Stimulated activated CD8-positive, alpha-beta memory T cell treated with anti-CD3 and anti-CD28 coated beads, Interleukin-4, amount 100 ng/mL, for 1 hour (primary cell): ENCODE results near the gene TTN.

Source experiments
- DNase-seq, 2 donors: peaks; one replicate each; pipeline ENCODE4 v3.0.0-alpha.2; 2020; ENCODE audit warnings: low read depth in 2 of 2, low spot score in 1 of 2

TTN gene

DNA sequence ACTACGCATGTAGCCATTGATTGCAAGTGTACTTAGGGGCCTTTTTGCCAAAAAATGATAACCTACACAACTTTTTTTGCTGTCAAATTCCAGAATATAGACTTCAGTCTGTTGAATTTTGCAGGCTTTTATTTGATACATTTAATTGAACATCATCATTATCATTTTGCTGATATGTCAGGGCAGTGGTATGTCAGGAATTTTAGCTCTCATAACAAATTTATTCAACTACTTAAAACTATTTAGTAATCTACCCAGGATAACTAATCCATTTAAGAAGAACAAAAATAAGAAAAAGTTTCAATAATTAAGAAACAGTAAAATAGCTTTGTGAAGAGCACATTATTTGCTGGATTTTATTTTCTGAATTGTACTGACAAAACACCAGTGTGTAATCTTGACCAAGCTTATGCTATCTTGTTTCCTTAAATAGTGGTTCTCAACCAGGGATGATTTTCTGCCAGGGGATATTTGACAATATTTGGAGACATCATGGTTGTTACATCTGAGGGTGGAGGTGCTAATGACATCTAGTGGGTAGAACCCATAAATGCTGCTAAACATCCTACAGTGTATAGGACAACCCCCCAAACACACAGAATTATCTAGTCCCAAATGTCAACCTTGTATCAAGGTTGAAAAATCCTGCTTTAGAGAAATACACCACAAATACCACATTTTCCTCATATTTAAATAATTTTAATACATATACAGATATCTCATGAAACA lies 12.1 kb upstream of the TTN start:
- no peak for DNase-seq

DNA sequence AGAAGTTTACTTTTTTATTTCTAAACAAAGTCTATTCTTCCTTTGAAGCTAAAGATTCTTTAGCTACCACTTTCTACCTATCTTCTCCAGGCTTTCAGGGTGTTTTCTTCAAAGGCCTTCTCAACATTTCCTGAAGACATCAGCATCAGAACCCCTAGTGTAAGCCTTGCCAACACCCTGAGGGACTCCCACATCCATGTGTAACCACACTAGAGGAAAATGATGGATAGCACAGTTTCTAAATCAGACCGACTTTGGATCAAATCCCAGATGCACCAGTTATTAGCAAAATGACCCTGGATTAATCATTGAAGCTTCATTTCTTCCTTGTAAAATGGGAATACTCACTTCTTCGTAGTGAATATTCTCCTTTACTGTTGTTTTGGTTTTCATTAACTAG lies 4.7 kb upstream of the TTN start:
- no peak for DNase-seq

DNA sequence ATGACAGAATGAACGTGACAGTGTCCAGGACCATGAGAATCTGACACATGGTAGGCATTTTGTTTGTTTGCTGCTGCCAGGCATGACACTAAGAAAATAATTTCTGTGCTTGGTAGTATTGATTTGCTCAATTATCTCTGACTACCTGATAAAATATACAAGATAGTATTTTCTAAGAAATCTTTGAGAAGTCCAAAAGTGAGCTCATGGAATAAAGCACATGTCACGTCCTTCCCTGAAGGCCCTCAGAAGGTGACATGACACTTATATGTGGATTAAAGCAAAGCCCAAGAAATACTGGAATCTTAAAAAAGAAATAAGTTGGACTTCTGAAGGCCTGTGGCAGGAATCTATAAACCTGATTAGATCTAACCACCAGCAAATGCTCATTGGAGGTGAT lies 3.8 kb upstream of the TTN start:
- DNase-seq = no peak

- no peak for DNase-seq
Measured at GRCh38 chr2:178810422-178810821, 3.2 kb upstream of the TTN start.

- no peak for DNase-seq
Measured at GRCh38 chr2:178806543-178806942, 680 bp downstream of the TTN start.

GRCh38 chr2:178805457-178805856 lies 1.8 kb downstream of the TTN start:
- no peak for DNase-seq

DNA sequence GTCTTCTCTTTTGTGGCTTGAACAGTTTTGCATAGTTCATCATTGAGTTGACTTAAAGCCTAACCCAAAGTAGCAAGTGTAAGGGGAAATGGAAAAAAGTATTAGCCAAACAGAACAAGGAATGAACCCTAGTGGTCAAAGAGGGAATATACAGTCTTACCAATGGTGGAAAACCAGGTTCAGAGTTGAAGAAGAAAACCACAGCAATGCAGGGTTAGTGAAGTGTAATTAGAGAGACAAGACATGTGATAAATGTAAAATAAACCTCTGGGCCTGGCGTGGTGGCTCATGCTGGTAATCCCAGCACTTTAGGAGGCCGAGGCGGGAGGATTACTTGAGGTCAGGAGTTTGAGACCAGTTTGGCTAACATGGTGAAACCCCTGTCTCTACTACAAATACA lies 2.4 kb downstream of the TTN start:
- DNase-seq = no peak

DNA sequence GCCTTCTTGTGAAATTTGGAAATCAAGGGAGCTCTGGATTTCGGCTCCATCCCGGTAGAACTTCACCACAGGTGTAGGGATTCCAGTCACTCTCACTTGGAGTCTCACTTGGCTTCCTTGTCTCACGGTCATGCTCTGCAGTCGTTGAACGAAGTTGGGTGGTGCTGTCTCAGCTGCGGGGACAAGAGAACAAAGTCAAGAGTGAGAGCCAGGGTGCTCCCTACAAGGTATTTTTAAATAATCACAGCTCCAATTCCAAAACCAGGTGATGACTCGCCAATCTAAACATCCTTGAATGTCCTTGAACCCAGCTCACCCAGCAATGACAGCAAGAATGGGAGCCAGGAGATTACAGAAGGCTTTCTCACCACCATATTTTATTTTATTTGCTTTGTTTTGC lies 6.7 kb downstream of the TTN start:
- no peak for DNase-seq

GRCh38 chr2:178799305-178799704 lies 7.9 kb downstream of the TTN start:
- no peak for DNase-seq

DNA sequence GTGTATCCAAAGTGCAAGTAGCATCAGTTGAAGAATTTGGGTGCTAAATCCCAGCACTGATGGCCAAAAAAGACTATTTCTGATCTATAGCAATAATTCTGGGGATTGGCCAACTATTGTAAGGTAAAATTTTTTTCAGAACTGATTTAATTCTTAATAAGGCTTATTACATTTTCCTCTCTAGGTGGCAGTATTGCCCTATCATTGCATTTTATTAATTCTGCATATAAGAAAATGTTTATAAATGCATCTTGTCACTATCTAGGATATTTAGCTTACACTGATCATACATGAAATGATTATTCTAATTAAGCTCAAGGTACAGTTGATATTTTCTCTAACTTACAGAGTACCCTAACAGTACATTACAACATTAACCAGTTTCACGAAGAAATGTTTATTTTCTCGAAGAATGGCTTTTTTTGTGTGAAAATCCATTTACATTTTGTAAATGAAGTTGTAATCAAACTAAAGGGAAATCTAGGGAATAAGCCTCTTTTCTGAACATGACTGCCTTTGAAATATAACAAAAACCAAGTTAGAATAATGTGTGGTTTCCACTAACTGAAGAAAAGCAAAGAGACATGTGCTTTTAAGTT lies 11.0 kb downstream of the TTN start:
- DNase-seq = no peak

- DNase-seq = no peak
Measured at GRCh38 chr2:178787934-178788333, 19.3 kb downstream of the TTN start.

- DNase-seq = no peak
Measured at GRCh38 chr2:178787155-178787554, 20.1 kb downstream of the TTN start.

DNA sequence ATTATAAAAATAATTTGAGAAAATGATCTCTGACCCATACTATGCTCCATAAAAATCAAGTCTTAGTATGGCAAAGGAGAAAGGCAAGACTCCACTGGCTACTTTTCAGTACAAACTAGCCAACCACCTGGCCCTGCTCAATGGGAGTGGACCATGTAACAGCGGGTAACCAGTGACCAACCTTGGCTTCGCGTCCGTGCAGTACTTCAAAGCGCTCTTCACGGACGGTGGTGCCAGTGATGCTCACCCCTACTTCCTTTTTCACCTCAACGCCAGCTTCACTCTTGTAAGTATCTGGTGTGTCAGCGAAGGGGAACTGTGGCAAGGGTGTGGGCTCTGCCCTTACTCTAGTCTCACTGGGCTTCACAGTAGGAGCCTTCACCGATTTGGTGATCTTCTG lies 23.3 kb downstream of the TTN start:
- DNase-seq = no peak

- no peak for DNase-seq
Measured at GRCh38 chr2:178782236-178782635, 25.0 kb downstream of the TTN start.

GRCh38 chr2:178777577-178777976 lies 29.6 kb downstream of the TTN start:
- no peak for DNase-seq

- no peak for DNase-seq
Measured at GRCh38 chr2:178776751-178777150, 30.5 kb downstream of the TTN start.

DNA sequence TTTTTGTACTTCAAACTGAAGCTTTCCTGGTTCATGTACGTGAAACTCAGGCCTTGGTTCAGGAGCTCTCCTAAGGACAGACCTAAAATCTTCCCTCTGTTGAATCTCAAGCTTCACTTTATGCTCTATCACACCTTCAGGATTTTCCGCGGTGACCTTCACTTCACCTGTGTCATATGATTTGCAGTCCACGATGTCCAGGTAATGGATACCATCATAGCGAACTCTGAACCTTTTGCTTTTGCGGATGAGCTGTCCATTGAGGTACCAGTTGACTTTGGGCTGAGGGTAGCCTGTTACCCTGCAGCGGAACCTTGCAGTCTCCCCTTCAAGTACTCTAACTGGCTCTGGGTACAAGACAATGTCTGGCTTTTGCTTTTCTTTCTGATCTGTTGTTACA lies 31.2 kb downstream of the TTN start:
- no peak for DNase-seq

DNA sequence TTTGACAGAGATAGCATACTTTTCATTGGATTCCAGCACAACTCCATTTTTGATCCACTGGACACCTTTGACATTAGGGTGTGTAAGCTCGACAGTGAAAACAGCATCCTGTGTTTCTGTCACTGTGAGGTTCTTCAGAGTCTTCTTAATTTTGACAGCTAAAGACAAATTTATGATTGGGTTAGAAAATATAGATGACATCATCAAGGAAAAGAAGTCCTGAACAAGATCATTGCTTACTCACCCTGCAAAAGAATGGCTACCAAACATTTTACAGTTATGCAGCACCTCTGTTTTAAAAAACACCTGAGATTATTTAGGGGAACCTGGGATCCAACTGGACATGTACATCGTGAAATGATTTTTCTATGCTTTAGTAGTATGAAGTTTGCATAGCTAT lies 36.7 kb downstream of the TTN start:
- no peak for DNase-seq

- no peak for DNase-seq
Measured at GRCh38 chr2:178767094-178768060, 39.8 kb downstream of the TTN start.

GRCh38 chr2:178764097-178764496 lies 43.1 kb downstream of the TTN start:
- no peak for DNase-seq

DNA sequence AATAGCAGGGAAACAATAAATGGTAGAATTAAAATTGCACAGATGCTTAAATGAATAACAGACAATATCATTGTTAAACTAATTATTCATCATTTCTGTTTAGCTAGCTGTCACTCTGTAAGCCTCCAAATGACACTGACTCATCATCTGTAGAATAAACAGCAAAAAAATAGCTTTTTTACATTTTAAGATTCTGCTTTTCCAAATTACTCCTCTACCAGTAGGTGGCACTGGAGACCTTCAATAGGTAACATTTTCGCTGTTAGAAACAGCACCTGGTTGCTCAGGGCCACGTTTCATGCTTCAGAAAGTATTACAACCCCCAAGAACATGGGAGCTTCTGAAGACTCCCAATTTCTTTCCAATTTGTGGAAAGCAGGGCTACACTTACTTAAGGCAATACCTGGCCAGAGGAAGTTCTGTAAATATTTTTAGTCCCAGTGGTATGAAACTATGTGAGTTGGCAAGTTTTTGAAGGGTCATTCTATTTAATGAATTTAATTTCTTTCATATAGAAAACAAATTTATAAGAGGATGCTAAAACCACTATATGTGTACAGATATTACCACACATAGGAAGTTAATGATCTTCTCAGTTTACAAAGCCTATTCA lies 45.4 kb downstream of the TTN start:
- peak in 1 of 2 donors; percentile 0 for DNase-seq

DNA sequence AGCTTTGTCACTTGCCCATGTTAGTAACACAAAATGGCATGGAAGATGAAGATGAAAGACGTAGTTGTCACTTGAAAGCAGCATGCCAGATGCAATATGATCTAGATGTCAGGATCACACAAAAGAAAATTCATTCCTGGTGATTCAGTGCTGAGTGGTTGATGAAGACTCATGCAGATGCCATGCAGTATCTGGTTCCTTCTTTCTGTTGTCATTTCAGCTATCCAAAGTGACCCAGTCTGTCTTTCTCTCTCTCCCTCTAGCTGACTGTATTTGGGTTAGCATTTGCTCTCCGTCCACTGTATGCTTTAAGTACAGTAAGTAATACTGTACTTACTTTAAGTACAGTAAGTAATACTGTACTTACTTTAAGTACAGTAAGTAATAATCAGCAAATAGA lies 50.4 kb downstream of the TTN start:
- DNase-seq = no peak
